ENCODE data around the gene IGF2R.

IGF2R gene

DNA sequence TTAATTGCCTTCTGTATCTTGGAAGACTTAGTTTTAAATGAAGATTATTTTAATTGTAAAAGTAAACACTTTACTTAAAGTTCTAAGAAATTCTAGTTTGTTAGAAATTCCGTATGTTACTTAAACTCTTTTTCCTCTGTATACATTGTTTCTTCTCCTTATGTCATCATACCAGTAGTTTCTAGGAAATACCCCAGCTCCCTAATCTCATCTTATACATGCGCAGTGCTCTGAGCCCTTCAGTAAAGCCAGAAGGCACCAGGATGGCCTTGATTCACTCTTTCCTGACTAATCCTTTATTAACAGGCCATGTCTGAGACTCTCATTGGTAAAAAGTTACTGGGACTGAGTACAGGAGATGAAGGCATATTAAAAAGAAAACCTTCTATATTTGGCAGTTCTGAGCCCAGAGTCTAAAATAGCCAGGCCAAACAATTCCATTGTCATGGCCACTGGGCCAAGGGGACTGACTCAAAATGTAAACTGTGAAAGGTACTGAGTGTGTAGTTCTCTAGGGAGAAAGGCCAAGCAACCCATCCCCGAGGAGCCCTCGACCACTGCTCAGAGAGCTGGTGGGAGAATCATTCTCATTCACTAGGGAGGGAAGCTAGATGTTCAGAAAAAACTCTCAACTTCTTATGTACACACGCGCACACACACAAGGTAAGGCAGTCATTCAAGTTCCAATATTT is 177.7 kb downstream of the IGF2R start:
- no peak overlapping the region for H3K4me3 ChIP-seq (ENCODE audit: low read depth, low read length)
- TF ChIP-seq, protein P1, sequence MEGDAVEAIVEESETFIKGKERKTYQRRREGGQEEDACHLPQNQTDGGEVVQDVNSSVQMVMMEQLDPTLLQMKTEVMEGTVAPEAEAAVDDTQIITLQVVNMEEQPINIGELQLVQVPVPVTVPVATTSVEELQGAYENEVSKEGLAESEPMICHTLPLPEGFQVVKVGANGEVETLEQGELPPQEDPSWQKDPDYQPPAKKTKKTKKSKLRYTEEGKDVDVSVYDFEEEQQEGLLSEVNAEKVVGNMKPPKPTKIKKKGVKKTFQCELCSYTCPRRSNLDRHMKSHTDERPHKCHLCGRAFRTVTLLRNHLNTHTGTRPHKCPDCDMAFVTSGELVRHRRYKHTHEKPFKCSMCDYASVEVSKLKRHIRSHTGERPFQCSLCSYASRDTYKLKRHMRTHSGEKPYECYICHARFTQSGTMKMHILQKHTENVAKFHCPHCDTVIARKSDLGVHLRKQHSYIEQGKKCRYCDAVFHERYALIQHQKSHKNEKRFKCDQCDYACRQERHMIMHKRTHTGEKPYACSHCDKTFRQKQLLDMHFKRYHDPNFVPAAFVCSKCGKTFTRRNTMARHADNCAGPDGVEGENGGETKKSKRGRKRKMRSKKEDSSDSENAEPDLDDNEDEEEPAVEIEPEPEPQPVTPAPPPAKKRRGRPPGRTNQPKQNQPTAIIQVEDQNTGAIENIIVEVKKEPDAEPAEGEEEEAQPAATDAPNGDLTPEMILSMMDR (IDR thresholded peaks at IDR 0.05; ENCODE audit: low read depth, low read length) = no peak

DNA sequence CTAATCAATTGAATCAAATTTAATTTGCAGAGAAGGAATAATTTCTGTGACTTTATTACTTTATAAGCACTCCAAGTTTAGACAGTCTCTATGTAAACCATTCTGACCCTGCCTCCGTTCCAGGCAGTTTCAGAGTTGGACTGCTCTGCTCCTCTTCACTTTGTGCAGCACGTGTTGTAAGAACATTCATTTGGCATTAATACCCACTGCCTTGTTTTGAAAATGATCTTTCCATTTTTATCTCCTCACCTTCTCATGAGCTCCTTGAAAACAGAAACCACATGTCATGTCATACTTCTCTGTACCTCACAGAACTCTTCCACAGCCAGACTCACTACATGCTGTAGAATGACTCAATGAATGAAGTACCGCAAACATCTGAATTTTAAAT is 178.3 kb downstream of the IGF2R start:
- TF ChIP-seq, protein P1 (IDR thresholded peaks at IDR 0.05; ENCODE audit: low read depth, low read length) = no peak
- H3K4me3 ChIP-seq (ENCODE audit: low read depth, low read length) = no peak overlapping the region

DNA sequence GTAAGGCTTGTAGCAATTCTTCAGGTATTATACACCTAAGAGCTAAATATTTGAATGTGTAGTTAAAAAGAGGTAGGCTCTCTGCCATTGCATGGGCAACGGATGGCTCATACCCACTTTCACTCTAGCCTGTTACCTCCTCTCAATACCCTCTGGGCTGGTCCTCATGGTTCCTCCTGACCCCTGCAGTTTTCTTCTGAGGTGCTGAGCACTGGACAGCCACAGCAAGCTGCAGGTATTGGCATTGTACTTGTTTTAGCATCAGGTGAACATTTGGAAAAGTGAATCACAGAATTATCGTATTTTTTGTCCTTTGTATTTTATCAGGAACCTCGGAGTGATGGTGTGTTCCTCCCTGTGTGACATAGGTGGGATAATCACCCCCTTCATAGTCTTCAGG is 185.6 kb downstream of the IGF2R start:
- TF ChIP-seq, protein P1 (IDR thresholded peaks at IDR 0.05; ENCODE audit: low read depth, low read length) = no peak
- H3K4me3 ChIP-seq (ENCODE audit: low read depth, low read length) = no peak overlapping the region

DNA sequence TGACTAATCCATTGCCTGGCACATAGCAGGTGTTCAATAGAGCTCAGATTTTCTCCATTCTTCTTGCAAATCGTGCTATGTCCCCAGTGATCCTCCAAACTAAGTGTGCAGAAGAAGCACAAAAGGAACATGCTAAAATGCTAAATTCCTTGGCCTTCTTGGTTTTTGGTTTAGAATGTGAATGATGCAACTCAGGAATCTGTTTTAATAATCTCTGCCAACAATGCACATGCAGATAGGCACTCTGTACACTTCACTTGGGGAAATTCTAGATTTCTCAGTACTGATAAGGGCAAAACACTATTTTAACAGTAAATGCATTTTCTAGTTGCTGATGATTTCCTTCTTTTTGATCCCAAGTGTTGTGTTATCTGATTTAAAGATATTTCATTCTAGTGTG is 188.0 kb downstream of the IGF2R start:
- H3K4me3 ChIP-seq (ENCODE audit: low read depth, low read length) = no peak overlapping the region
- TF ChIP-seq, protein P1 (IDR thresholded peaks at IDR 0.05; ENCODE audit: low read depth, low read length) = no peak

DNA sequence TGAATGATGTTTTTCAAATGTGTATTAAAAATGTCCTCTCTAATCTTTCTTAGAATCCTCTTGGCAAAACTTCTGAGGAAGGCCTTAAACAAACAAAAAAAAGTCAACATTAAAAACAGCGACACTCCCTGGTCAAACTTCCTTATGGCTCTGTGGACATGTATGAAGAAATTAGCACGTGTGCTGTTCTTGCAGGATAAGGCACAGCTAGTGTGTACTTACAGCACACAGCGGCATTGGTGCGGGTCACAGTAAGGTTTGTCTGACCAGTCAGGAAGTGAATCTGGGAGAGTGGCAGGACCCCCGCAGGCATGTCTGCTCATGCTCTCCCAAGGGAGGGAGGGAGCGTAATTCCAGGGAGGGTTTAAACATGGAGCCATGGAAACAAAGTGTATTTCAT is 191.6 kb downstream of the IGF2R start:
- TF ChIP-seq, protein P1 (IDR thresholded peaks at IDR 0.05; ENCODE audit: low read depth, low read length) = no peak
- no peak overlapping the region for H3K4me3 ChIP-seq (ENCODE audit: low read depth, low read length)

Data from WI38 (cell line).